Endothelial cell of umbilical vein (primary cell): ENCODE measurements around the gene FATE1. TPM values are rescaled to one million over a fixed set of nuclear protein-coding genes. Genes with fewer than 3 reads are reported as not detected.

ENCODE experiments used
- BruUV-seq: library from RNA; stranded (reverse); fragments of 400-500 nt; replicated peaks from 2 replicates; lab custom pipeline; 2021; lab: Mats Ljungman, UMichigan
- CTCF ChIA-PET: fragments of 300-600, 350-600 bp; sonication (Branson Sonifier 250); formaldehyde crosslinking; loops from one replicate; lab custom pipeline; 2021; ENCODE audit warnings: antibody characterized with exemption, inconsistent platforms; lab: Charles Lee
- POLR2A ChIA-PET: fragments of 300-600, 350-600 bp; sonication (Branson Sonifier 250); formaldehyde crosslinking; loops from one replicate; lab custom pipeline; 2021; ENCODE audit warnings: antibody characterized with exemption, inconsistent platforms; lab: Charles Lee
- DNase-seq: peaks from one replicate; pipeline ENCODE4 v3.0.0-alpha.2; 2011; ENCODE audit warnings: low read depth, low spot score
- FAIRE-seq: peaks from 2 replicates; lab custom pipeline; 2011; peaks lifted over from hg19 to GRCh38; lab: Jason Lieb, UNC
- H2AFZ ChIP-seq: 2 replicates; pipeline ENCODE4 v1.6.0; 2012; ENCODE audit warnings: low read depth, low read length, control low read depth, inconsistent platforms
- H3K27ac ChIP-seq: 2 replicates; pipeline ENCODE4 v1.5.1; 2011; ENCODE audit warnings: low read depth, mild to moderate bottlenecking, control low read depth, low read length, moderate library complexity; ENCODE audit not compliant: insufficient read depth
- H3K27me3 ChIP-seq, 2 experiments: 2 replicates each; pipeline versions ENCODE4 v1.6.0 to v1.6.1; 2011; ENCODE audit warnings: low read length in 2 of 2, mixed read lengths in 1 of 2; ENCODE audit not compliant: control insufficient read depth in 2 of 2, insufficient read depth in 2 of 2
- H3K36me3 ChIP-seq, 2 experiments: 2 replicates in 1 of 2; 3 replicates in 1 of 2; pipeline ENCODE4 v1.5.1; 2011; ENCODE audit warnings: low read length in 2 of 2, mild to moderate bottlenecking in 1 of 2, moderate library complexity in 1 of 2; ENCODE audit not compliant: control insufficient read depth in 2 of 2, insufficient read depth in 2 of 2; ENCODE audit errors: extremely low read depth in 1 of 2
- H3K4me1 ChIP-seq: 3 replicates; pipeline ENCODE4 v1.5.1; 2011; ENCODE audit warnings: mild to moderate bottlenecking, low read length; ENCODE audit not compliant: control insufficient read depth, insufficient read depth; ENCODE audit errors: extremely low read depth
- H3K4me2 ChIP-seq: 2 replicates; pipeline ENCODE4 v1.6.1; 2011; ENCODE audit warnings: low read length, control low read depth, mixed read lengths; ENCODE audit not compliant: insufficient read depth
- H3K4me3 ChIP-seq, 3 experiments: fragments of 200-600 bp in 1 of 3; sonication (generic), shearing (Covaris generic) in 1 of 3; replicated peaks in 1 of 3; 2 replicates each; pipeline ENCODE4 v1.5.1; 2011 to 2016; ENCODE audit warnings: control low read depth in 3 of 3, low read length in 3 of 3, mild to moderate bottlenecking in 2 of 3, inconsistent platforms in 1 of 3, low read depth in 1 of 3, moderate library complexity in 1 of 3; ENCODE audit not compliant: insufficient read depth in 1 of 3
- H3K79me2 ChIP-seq: 2 replicates; pipeline ENCODE4 v1.6.0; 2012; ENCODE audit warnings: low read length, inconsistent platforms; ENCODE audit not compliant: control insufficient read depth, insufficient read depth
- H3K9ac ChIP-seq: replicated peaks from 2 replicates; pipeline ENCODE3; 2011; ENCODE audit warnings: low read length, control low read depth; ENCODE audit not compliant: insufficient read depth; ENCODE audit errors: extremely low read depth
- H3K9me1 ChIP-seq: replicated peaks from 3 replicates; pipeline ENCODE4 v1.6.0; 2011; ENCODE audit warnings: mild to moderate bottlenecking, low read length; ENCODE audit not compliant: control insufficient read depth, insufficient read depth; ENCODE audit errors: extremely low read depth
- H3K9me3 ChIP-seq: replicated peaks from 2 replicates; pipeline ENCODE4 v1.5.1; 2012; ENCODE audit warnings: low read length, inconsistent platforms; ENCODE audit not compliant: control insufficient read depth, insufficient read depth
- H4K20me1 ChIP-seq: replicated peaks from 2 replicates; pipeline ENCODE3; 2011; ENCODE audit warnings: mild to moderate bottlenecking, low read length; ENCODE audit not compliant: control insufficient read depth, insufficient read depth; ENCODE audit errors: extremely low read depth
- EZH2 ChIP-seq: IDR thresholded peaks from 2 replicates; pipeline ENCODE4 v1.6.1; 2012; ENCODE audit warnings: borderline replicate concordance, low read depth, mild to moderate bottlenecking, moderate library complexity, low read length, inconsistent platforms; ENCODE audit not compliant: severe bottlenecking
- FOS ChIP-seq: IDR thresholded peaks from 2 replicates; pipeline ENCODE4 v1.6.1; 2011; ENCODE audit warnings: mild to moderate bottlenecking, low read length, moderate library complexity, borderline replicate concordance; ENCODE audit not compliant: insufficient read depth
- GATA2 ChIP-seq: IDR thresholded peaks from 2 replicates; pipeline ENCODE4 v1.7.0; 2011; ENCODE audit warnings: low read depth, mild to moderate bottlenecking, moderate library complexity, mixed read lengths, low read length; ENCODE audit not compliant: insufficient read length, insufficient read depth
- JUN ChIP-seq: IDR thresholded peaks from 2 replicates; pipeline ENCODE4 v1.6.1; 2011; ENCODE audit warnings: borderline replicate concordance, low read depth; ENCODE audit not compliant: insufficient read length, insufficient read depth
- MYC ChIP-seq: IDR thresholded peaks from one replicate; pipeline ENCODE4 v1.6.1; 2011; ENCODE audit warnings: mild to moderate bottlenecking, low read depth, low read length
- POLR2A ChIP-seq: IDR thresholded peaks from 2 replicates; pipeline ENCODE4 v1.6.1; 2012; ENCODE audit warnings: low read depth, mild to moderate bottlenecking, control low read depth, low read length
- POLR2AphosphoS5 ChIP-seq: IDR thresholded peaks from 2 replicates; pipeline ENCODE4 v1.6.1; 2012; ENCODE audit warnings: low read depth, mild to moderate bottlenecking, control low read depth, low read length, moderate library complexity; ENCODE audit not compliant: insufficient read depth
- dilution Hi-C: fragments of 300-500 bp; cut with MboI; formaldehyde crosslinking; loops from one replicate; pipeline ENCODE4 v1.15.0; 2019; ENCODE audit warnings: low sequenced_read_pairs; ENCODE audit not compliant: extremely low pct_ligation_motif_present
- intact Hi-C: fragments of 100-400 bp; cut with micrococcal nuclease; formaldehyde crosslinking; loops from one replicate; pipeline ENCODE4 v1.10.0; 2022
- polyA plus RNA-seq, 4 experiments: library from polyadenylated mRNA; depleted of rRNA in 3 of 4; stranded (reverse) in 3 of 4; unstranded in 1 of 4; fragments of >200 nt; gene quantifications; 2 replicates each; pipeline versions ENCODE4 v1.2.1 to v1.2.3, GENCODE V29; 2011 to 2012; ENCODE audit warnings: missing spikeins in 1 of 4
- total RNA-seq: library from RNA; stranded (reverse); gene quantifications from 2 replicates; pipeline ENCODE4 v1.2.3, GENCODE V29; 2021
- TF ChIP-seq, protein P1 (sequence below), 2 donors: IDR thresholded peaks; 1 replicate in 1 of 2; 2 replicates in 1 of 2; pipeline ENCODE4 v1.5.1; 2011; ENCODE audit warnings: low read length in 2 of 2, mild to moderate bottlenecking in 2 of 2, moderate library complexity in 2 of 2, control low read depth in 1 of 2, inconsistent platforms in 1 of 2, low read depth in 1 of 2; ENCODE audit not compliant: insufficient read depth in 1 of 2; ENCODE audit errors: extremely low read depth in 1 of 2
- TF ChIP-seq, protein P2 (sequence below): IDR thresholded peaks from 2 replicates; pipeline ENCODE4 v1.6.1; 2011; ENCODE audit not compliant: insufficient read depth, insufficient read length

The FATE1 gene
- total and polyA plus RNA-seq, 2 donors (not counting 3 experiments of a cell fraction or from before 2014, with no cell fraction given), result not detected

DNA sequence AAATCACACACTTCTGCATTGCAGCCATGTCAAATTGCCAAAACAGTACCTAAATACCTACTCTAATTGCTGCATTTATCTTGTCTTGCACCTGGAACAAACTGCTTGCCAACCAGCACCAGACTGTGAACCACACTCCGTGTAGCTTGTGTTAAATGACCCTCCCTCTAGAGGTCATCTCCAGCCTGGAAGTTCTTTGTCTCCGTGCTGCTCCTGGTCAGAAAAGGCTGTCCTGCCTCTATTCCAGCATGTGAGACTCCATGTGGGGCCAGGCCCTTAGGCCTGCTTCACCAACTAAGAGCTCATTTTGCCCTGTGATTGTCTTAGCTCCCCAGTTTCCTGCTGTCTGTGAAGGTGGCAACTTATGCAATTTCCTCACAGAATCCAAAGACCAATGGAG lies 47.0 kb downstream of the FATE1 start:
- Histone ChIP-seq H3K27ac (no peak overlapping the region), H2AFZ (no peak overlapping the region), H3K4me3 (no peak overlapping the region), H3K27me3 (no peaks in the 10 kb centered on the region), H3K4me2 (no peak overlapping the region), H3K9ac (no peak overlapping the region), H4K20me1 (no peaks in the 10 kb centered on the region), H3K36me3 (no peaks in the 10 kb centered on the region), H3K79me2 (no peaks in the 10 kb centered on the region), H3K9me3 (no peaks in the 10 kb centered on the region), H3K4me1 (no peaks in the 10 kb centered on the region), H3K9me1 (no peaks in the 10 kb centered on the region)
- DNase-seq (no peak), FAIRE-seq (no peak)
- intact Hi-C loops (no loop called here), dilution Hi-C loops (no loop called here)
- POLR2A ChIA-PET, result no interaction called here
- TF ChIP-seq EZH2 (no peak), JUN (no peak), GATA2 (no peak), MYC (no peak), FOS (no peak), POLR2AphosphoS5 (no peak), POLR2A (no peak)
- TF ChIP-seq, protein P1, sequence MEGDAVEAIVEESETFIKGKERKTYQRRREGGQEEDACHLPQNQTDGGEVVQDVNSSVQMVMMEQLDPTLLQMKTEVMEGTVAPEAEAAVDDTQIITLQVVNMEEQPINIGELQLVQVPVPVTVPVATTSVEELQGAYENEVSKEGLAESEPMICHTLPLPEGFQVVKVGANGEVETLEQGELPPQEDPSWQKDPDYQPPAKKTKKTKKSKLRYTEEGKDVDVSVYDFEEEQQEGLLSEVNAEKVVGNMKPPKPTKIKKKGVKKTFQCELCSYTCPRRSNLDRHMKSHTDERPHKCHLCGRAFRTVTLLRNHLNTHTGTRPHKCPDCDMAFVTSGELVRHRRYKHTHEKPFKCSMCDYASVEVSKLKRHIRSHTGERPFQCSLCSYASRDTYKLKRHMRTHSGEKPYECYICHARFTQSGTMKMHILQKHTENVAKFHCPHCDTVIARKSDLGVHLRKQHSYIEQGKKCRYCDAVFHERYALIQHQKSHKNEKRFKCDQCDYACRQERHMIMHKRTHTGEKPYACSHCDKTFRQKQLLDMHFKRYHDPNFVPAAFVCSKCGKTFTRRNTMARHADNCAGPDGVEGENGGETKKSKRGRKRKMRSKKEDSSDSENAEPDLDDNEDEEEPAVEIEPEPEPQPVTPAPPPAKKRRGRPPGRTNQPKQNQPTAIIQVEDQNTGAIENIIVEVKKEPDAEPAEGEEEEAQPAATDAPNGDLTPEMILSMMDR (IDR thresholded peaks at IDR 0.05; ENCODE audit: extremely low read depth in 1 of 2, insufficient read depth in 1 of 2, low read depth in 1 of 2, low read length in 2 of 2), result no peak
- TF ChIP-seq, protein P2, sequence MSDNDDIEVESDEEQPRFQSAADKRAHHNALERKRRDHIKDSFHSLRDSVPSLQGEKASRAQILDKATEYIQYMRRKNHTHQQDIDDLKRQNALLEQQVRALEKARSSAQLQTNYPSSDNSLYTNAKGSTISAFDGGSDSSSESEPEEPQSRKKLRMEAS, result no peak
- CTCF ChIA-PET, result interaction anchor here (1.0 to 1.2 kb wide), 2 partner anchors 9 to 870 kb away, joined by 4 to 5 read pairs; no protein-coding TSS in a partner anchor
- no TSS peak for BruUV-seq
